ENCODE measurements around the gene POLD4. TPM values are rescaled to one million over a fixed set of nuclear protein-coding genes. Genes with fewer than 3 reads are reported as not detected.
A peak's percentile ranks its signal among the peaks of the same experiment; 100 is the strongest.

Gene POLD4
- total and polyA plus RNA-seq, 7 donors = 48.5 to 748 (median 78.9) TPM

DNA sequence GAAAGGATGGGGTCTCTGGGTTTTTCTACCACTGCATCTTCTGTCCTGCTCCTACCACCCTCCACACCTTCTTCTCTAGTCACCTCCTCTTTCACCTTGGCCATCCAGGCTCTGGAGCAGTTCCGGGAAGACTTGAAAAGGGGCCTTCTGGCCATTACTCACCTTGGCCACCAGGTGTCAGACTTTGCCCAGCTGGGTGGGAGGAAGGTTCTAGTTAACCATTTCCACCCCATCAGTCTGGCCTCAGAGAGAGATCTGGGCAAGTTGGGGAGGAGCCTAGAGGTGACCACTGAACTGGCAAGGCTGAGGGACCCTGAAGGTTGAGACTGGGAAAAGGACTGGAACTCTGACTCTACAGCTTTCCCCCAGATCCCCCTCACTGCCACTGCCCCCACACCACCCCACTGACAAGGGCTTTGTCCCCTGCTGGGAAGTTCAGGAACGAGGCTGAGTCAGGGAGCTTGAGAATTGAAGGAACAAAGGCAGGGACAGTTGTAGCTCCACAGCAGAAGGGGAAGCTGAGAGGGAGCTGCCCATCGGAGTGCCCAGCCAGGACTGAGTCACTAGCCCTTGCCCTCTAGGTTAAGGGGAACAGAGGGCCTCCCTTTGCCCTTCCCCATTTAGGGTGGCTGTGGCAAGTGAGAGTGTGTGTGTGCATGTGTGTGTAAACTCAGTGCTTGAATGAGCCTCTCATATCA, 3.7 kb upstream of the POLD4 start:
- intact Hi-C loops (cut with DNase I) = loop anchor here (1.0 kb wide), 1 partner anchor 25 kb away; no protein-coding TSS in a partner anchor
- H3K27me3 ChIP-seq = no peaks in the 10 kb centered on the region
- WGBS, 2 donors = 20 to 25% methylated on average over 3 of the region's 3 CpGs
- no peaks in the 10 kb centered on the region for H3K36me3 ChIP-seq
- H3K9me3 ChIP-seq = no peaks in the 10 kb centered on the region
- H3K27ac ChIP-seq = peak overlapping the region; percentile 95 to 100 (median 98)
- TF ChIP-seq POLR2A (IDR thresholded peaks at IDR 0.05) (no peak), EP300 (IDR thresholded peaks at IDR 0.05) (no peak), POLR2AphosphoS5 (IDR thresholded peaks at IDR 0.05) (peak in 1 of 4 donors; percentile 47)
- TF ChIP-seq, protein P1, sequence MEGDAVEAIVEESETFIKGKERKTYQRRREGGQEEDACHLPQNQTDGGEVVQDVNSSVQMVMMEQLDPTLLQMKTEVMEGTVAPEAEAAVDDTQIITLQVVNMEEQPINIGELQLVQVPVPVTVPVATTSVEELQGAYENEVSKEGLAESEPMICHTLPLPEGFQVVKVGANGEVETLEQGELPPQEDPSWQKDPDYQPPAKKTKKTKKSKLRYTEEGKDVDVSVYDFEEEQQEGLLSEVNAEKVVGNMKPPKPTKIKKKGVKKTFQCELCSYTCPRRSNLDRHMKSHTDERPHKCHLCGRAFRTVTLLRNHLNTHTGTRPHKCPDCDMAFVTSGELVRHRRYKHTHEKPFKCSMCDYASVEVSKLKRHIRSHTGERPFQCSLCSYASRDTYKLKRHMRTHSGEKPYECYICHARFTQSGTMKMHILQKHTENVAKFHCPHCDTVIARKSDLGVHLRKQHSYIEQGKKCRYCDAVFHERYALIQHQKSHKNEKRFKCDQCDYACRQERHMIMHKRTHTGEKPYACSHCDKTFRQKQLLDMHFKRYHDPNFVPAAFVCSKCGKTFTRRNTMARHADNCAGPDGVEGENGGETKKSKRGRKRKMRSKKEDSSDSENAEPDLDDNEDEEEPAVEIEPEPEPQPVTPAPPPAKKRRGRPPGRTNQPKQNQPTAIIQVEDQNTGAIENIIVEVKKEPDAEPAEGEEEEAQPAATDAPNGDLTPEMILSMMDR (IDR thresholded peaks at IDR 0.05) = peak; percentile 91 to 99 (median 94)
- H3K4me3 ChIP-seq = no peak overlapping the region
- peak; percentile 84 for DNase-seq
- peaks cover 0 to 62% (median 59%) of the 10 kb centered on the region in 4 donors for H3K4me1 ChIP-seq

DNA sequence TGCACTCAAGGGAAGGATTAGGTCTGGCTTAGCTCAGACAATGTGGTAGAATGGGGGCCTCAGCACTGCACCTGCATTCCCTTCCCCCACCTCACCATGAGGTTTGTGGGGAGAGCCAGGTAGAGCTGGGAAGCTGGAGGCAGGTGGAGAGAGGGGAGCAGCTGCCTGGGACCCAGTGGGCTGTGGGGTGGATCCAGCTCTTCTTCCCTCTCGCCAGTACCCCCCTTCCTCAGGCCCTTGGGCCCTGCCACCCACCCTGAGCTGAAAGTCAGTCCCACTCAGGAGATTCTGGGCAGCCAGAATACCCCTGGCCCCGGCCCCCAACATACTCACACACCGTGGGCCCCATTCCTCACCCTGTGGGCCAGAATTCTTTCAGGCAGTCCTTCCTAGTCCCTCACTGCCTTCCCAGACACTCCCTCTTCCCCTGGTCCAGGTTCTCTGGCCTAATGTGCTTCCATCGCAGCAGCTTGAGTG, 3.1 kb upstream of the POLD4 start:
- Histone ChIP-seq H3K27ac (peak overlapping the region; percentile 95 to 100 (median 98)), H3K4me1 (peaks cover under 1 to 68% (median 65%) of the 10 kb centered on the region in 4 donors), H3K27me3 (no peaks in the 10 kb centered on the region), H3K36me3 (no peaks in the 10 kb centered on the region), H3K4me3 (no peak overlapping the region), H3K9me3 (no peaks in the 10 kb centered on the region)
- no peak for DNase-seq
- intact Hi-C loops (cut with DNase I) = no loop called here
- TF ChIP-seq POLR2AphosphoS5 (IDR thresholded peaks at IDR 0.05) (no peak), EP300 (IDR thresholded peaks at IDR 0.05) (no peak), POLR2A (IDR thresholded peaks at IDR 0.05) (no peak)
- TF ChIP-seq, protein P1 (IDR thresholded peaks at IDR 0.05) = no peak
- WGBS, 2 donors = 31 to 44% methylated on average over 4 of the region's 4 CpGs

DNA sequence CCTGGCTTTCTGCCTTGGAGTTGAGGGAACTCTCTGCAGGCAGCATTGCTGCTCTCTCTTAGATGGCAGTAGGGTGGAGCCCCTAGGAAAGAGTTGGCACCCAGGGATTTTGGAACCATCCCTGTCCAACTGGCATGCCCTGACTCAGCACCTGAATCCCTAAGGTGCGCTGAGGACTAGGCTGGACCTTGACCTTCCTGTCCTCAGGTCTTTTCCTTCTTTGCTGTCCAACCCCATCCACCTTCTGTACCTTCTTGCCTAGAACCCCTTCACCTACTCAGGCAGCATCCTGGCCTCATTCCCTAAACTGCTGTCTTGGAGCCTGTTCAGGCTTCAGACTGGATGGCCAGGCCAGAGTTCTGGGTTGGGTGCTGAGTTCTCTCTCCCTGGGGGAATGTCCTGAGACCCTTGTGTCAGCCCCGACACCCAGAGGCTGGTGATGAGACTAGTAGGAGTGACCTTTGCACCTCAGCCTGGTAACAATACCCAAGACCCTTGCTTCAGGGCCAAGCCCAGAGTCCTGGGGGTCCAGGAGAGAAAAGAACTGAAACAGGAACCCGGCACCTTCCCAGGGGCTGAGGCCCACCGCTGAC, 2.5 kb upstream of the POLD4 start:
- WGBS, 2 donors = 42 to 81% methylated on average over 4 of the region's 4 CpGs
- Histone ChIP-seq H3K27ac (peak overlapping the region; percentile 95 to 100 (median 98)), H3K9me3 (no peaks in the 10 kb centered on the region), H3K36me3 (no peaks in the 10 kb centered on the region), H3K4me3 (no peak overlapping the region), H3K27me3 (no peaks in the 10 kb centered on the region), H3K4me1 (peaks cover 3 to 74% (median 70%) of the 10 kb centered on the region in 4 donors)
- no peak for TF ChIP-seq POLR2A (IDR thresholded peaks at IDR 0.05)
- TF ChIP-seq POLR2AphosphoS5 (IDR thresholded peaks at IDR 0.05) = no peak
- TF ChIP-seq EP300 (IDR thresholded peaks at IDR 0.05) = no peak
- TF ChIP-seq, protein P1 (IDR thresholded peaks at IDR 0.05) = no peak
- intact Hi-C loops (cut with DNase I) = no loop called here
- DNase-seq = no peak

DNA sequence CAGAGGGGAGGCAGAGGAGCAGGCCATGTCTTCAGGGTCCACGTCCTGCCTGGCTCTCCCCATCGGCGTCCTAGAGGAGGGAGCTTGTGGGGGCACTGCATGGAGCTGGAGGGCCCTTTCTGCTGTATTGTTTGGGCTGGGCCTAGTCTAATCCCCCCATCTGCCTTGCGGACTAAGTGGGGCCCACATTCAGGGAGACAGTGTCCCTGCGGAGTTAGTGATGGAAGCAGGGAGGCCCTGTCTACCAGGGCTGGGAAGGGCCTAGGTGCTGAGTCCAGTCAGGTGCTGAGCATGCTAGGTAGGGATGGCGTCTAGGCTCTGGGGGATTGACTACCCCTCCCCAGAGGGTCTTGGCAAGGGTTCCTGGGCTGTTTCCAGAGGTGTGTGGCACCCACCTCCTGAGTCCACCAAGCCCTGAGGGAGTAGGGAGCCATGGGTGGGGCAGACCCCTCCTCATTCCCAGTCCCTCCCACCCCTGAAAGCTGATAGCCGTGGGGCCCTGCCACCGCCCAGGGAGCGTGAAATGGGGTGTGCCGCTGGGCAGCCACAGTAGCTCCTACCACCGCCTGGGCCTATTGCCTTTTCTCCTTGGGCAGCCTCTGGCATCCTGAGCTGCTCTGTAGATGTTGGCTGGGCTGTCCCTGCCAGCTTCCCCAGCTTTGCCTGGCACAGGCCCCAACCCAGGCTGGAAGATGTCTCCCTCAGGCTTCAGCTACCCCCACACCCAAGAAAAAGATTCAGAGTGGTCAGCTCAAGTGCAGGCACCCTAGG, 1.9 kb upstream of the POLD4 start:
- Histone ChIP-seq H3K4me1 (peaks cover 3 to 75% (median 74%) of the 10 kb centered on the region in 4 donors), H3K27ac (peak overlapping the region; percentile 95 to 100 (median 98))
- WGBS, 2 donors = 24 to 67% methylated on average over 11 of the region's 11 CpGs

More for the DNA sequence above, 1.9 kb upstream of the POLD4 start:
- no peak overlapping the region for H3K4me3 ChIP-seq
- peak; percentile 72 for DNase-seq
- TF ChIP-seq, protein P1 (IDR thresholded peaks at IDR 0.05) = no peak
- TF ChIP-seq POLR2A (IDR thresholded peaks at IDR 0.05) = no peak
- TF ChIP-seq POLR2AphosphoS5 (IDR thresholded peaks at IDR 0.05) = no peak
- no peak for TF ChIP-seq EP300 (IDR thresholded peaks at IDR 0.05)
- H3K27me3 ChIP-seq = no peaks in the 10 kb centered on the region
- intact Hi-C loops (cut with DNase I) = no loop called here
- H3K9me3 ChIP-seq = no peaks in the 10 kb centered on the region
- no peaks in the 10 kb centered on the region for H3K36me3 ChIP-seq
